GM21381 (cell line): Measurements from ENCODE around the gene RIN3.

Source experiments
- ATAC-seq: cut with Tn5 transposase; IDR thresholded peaks from one replicate; pipeline ENCODE4 v1.9.1; 2021; ENCODE audit warnings: mild to moderate bottlenecking, moderate library complexity; ENCODE audit not compliant: unreplicated experiment

The RIN3 gene

DNA sequence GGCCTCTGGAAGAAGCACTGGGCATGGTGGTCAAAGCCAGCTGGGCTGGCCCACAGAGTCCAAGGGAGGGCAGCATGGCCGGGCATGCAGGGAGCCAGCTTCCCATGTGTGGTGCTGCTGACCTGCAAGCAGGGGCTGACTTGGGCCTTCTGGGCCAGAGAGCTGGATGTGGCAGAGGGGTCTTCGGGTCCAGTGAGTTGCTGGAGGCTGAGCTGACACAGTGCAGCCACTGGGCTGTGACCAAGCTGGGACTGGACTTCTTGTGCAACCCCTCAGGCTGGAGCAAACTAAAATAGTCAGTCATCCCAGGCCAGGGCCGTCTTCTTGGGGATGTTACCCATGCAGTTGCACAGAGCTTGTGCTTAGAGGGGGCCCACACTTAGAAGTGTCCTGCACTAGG, 7.3 kb upstream of the RIN3 start:
- ATAC-seq = no peak

DNA sequence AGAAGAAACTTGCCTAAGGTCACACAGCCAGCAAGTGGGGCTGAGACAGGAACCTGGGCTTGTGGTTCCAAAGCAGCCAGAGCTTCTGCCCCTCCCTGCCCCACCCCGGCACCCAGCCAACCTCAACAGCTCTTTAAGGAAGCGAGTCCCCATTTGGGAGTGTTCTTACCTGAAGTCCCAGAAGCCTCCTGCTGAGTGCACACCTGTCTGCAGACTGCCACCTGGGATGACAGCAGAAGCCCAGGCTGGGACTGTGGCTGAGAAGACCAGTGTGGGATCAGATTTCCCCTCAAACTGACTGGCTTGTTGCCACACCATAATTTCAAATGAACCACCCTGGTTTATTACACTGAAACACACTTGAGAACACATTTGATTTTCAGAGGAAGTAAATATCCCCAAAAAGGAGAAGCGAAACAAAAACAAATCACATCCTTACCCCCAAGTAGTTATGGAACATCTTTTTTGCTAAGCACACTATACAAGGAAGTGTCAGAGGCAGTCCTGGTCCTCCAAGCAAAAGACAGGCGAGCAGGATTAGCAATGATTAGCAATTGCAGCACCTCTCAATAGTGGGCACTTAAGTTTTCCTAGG, 6.3 kb upstream of the RIN3 start:
- ATAC-seq = no peak

DNA sequence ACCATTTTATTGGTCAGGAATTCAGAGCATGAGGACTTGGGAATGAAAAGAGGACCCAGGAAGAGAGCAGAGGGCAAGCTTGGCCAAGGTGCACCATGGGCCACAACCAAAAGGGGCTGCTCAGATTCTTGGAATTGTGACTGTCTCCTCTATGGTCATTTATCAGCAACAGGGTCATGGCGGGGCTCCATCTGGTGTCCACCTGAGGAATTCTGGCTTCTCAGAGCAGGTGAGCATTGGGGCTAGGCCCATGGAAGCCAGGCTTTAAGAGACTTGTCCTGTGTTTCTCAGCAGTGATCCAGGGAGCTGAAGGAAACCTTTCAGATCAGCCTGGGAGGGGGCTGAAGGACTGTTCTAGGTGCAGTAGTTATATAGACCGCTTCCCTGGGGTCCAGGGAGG, 2.6 kb upstream of the RIN3 start:
- no peak for ATAC-seq

- ATAC-seq = no peak
Measured at GRCh38 chr14:92511453-92512238, 1.9 kb upstream of the RIN3 start.

DNA sequence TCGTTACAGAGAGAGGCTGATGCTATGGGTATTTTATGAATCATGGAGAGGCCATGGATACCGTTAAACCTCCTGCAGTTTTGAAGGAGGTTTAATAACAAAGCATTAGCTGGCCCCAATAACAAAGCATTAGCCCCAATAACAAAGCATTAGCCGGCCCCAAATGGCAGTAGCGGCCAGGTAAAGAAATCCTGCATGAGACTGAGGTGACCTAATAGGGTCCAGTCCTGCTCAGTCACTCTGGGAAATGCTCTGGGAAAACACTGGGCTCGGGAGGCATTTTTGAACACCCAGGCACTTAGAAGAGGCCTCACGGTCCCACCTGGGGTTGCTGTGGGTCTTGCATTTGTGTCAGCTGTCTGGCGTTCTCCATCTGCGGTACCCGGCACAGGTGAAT, 776 bp upstream of the RIN3 start:
- ATAC-seq = no peak

- peak; percentile 32 for ATAC-seq
Measured at GRCh38 chr14:92513966-92514843, 624 bp downstream of the RIN3 start.

DNA sequence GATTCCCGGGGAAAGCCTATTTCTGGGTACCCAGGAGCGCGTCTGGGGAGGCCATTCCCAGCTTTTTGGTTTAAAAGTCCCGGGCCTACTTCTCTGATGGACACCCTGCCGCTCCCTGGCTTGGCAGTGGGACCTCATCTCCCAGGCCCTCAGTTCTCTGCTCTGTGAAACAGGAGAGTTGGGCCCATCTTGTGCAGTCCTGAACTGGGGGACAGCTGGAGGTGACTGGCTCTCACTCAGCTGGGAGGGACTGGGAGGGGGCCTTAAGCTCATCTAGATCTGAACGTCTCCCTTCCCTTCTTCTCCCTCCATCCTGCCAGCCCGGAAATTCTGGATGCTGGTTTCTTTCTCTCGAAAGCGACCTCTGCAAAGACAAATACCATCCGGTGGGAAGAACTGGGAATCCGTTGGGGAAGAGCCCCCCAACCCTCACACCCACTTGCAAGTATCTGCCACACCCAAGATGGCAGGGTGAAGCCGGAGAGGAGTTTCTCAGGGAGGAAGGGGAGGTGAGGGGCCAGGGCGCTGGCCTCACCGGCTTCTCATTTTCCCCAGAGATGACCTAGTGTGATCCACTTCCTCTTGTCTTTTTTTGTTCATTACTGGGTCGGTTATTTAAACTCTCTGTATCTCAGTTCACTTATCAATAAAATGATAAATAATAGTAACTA, 1.4 kb downstream of the RIN3 start:
- ATAC-seq = no peak

- ATAC-seq = no peak
Measured at GRCh38 chr14:92515546-92516343, 2.2 kb downstream of the RIN3 start.

DNA sequence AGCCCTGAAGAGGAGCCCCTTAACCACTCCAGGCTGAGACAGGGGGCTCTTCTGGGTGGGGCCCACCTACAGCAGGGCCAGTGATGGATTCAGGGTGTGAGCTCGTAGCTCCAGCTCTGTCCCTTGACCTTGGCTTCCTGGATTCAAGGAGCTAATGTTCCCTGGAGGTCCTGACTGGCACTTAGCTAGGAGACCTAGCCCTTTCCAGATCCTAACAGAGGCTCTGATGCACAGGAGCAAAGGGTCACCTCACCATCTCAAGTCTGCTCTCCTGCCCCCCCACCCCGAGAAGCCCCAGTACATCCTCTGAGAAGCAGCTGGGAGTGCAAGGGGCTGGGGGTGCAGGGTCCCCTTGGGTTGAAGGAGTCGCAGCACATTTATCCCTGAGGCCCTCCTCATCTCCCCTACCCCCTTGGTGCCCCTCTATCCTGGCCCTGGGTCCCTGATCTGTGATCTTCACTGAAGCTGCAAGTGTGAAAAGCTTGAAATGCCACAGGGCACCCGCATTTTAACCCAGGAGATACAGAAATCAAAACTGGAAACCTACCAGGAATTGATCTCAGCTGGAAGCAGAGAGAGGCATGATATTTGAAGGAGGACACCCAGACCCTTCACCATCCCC, 2.9 kb downstream of the RIN3 start:
- no peak for ATAC-seq

GRCh38 chr14:92516966-92517506, 3.5 kb downstream of the RIN3 start:
- no peak for ATAC-seq

DNA sequence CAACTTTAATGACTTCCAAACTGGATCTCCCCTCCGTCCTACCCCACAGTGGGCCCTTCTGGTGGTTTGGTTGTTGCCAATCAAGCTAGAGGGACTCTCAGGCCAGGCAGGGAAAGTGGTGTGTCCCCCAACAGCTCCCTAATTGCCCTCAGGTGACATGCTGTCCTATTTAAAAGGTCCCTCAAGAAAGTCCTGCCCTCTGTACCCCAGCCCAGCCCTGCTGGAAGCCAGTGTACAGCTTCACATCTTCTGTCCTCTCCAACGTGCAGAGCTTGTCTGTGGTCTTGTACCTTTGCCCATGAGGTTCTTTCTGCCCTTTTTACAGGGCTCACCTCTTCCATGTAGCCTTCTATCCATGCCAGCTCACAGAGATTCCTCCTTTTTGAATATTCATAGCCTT, 4.2 kb downstream of the RIN3 start:
- no peak for ATAC-seq

GRCh38 chr14:92519246-92520101, 5.9 kb downstream of the RIN3 start:
- no peak for ATAC-seq

- ATAC-seq = peak; percentile 71
Measured at GRCh38 chr14:92520102-92521057, 6.8 kb downstream of the RIN3 start.

DNA sequence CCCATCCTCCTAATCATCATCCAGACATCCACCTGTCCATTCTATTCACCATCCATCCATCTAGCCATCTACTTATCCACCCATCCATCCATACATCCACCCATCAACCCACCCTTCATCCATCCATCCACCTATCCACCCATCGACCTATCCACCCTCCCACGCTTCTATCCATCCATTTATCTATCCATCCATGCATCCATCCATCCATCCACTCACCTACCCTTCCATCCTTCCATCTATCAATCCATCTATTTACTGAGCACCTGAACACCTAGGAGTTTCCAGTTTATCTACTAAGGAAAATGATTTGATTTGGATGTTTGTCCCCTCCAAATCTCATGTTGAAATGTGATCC, 7.5 kb downstream of the RIN3 start:
- ATAC-seq = no peak

- ATAC-seq = no peak
Measured at GRCh38 chr14:92523752-92524151, 10.2 kb downstream of the RIN3 start.

DNA sequence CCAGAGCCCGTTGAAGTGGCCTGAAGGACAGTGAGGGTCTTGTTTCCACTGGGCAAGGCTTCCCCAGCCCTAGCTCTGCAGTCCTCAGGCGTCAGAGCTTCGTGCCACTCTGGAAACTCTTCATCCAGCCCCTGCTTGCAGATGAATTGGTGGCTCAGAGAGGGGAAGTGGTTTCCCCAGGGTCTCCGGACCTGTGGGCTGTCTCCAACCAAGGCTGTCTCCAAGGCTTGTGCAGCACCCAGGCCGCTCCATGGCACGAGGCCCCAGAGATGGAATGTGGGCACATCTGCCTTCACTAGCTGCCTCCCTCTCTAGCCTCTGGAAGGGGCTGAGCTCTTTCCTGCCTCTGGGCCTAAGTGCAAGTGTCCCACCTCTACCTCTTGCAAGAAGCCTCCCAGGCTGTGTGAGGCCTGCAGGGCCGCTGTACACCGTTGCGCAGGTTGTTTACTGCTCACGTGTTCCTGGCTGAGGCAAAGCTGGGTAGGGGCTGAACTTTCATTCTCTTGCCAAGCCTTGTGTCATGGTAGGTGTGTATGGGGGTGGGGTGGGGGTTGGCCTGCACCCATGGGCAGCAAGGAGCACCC, 11.1 kb downstream of the RIN3 start:
- ATAC-seq = no peak

DNA sequence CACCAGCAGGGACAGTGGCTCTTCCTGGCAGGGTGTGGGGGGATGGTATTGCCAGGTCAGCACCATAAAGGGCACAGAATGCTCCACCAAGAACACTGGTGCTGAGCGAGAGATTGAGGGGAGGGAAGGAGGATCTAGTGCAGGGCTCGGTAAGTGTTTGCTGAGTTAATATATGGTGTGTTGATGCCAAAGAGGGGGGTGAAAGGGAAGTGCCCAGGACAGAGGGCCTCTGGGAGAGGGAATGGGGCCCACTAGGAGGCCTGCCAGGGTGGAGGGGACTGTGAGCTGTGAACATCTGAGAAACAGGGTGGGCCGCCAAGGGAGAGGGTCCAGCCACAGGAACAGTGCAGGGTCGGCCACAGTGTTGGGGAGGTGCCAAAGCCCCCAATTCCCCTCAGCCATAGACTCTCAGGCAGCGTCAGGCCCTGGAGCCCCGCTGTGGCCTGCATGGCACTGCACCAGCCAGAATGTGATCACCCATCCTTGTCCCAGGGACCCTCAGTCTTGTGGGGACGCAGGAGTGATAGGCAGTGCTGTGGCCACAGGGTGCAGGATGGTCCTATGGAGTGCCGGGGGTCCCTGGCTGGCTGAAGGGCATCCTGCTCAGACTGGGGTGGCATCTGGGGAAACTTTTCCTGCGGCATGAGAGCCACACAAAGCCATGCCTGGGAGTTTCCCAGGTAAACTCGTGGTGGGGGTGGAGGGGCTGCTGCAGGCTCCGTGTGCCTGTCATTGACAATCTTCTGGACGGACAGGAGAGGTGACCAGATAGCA, 11.9 kb downstream of the RIN3 start:
- no peak for ATAC-seq
